ENCODE results near the gene ABCG4.
"Not testable (repeated sequence)": the region's sequence is repeated elsewhere in the genome, so short reads cannot be mapped to it uniquely, and the experiment has no call there.

ABCG4 gene

GRCh38 chr11:119114351-119114750 is 34.5 kb upstream of the ABCG4 start:
- DNase-seq (ENCODE audit: low read depth, low spot score), result no peak

GRCh38 chr11:119115484-119116234 is 33.2 kb upstream of the ABCG4 start:
- peak; percentile 70 for DNase-seq (ENCODE audit: low read depth, low spot score)
- peak overlapping the region; percentile 3; the same call in 1 of the 2 replicates for H3K4me3 ChIP-seq (ENCODE audit: low read length)

More at GRCh38 chr11:119114351-119114750, 34.5 kb upstream of the ABCG4 start:
- H3K4me3 ChIP-seq (ENCODE audit: low read length), result no peak overlapping the region

- no peak for DNase-seq (ENCODE audit: low read depth, low spot score)
- no peak overlapping the region for H3K4me3 ChIP-seq (ENCODE audit: low read length)
Measured at GRCh38 chr11:119116235-119116594, 32.6 kb upstream of the ABCG4 start.

- H3K4me3 ChIP-seq (ENCODE audit: low read length), result no peak overlapping the region
- no peak for DNase-seq (ENCODE audit: low read depth, low spot score)
Measured at GRCh38 chr11:119116601-119117000, 32.3 kb upstream of the ABCG4 start.

GRCh38 chr11:119117004-119117706 is 31.7 kb upstream of the ABCG4 start:
- H3K4me3 ChIP-seq (ENCODE audit: low read length), result no peak overlapping the region
- no peak for DNase-seq (ENCODE audit: low read depth, low spot score)

- no peak overlapping the region for H3K4me3 ChIP-seq (ENCODE audit: low read length)
- DNase-seq (ENCODE audit: low read depth, low spot score), result no peak
Measured at GRCh38 chr11:119118227-119118626, 30.6 kb upstream of the ABCG4 start.

- DNase-seq (ENCODE audit: low read depth, low spot score), result no peak
- no peak overlapping the region for H3K4me3 ChIP-seq (ENCODE audit: low read length)
Measured at GRCh38 chr11:119118946-119119345, 29.9 kb upstream of the ABCG4 start.

- DNase-seq (ENCODE audit: low read depth, low spot score), result no peak
- H3K4me3 ChIP-seq (ENCODE audit: low read length), result peak overlapping the region; percentile 62
Measured at GRCh38 chr11:119120639-119121007, 28.2 kb upstream of the ABCG4 start.

GRCh38 chr11:119121008-119121810 is 27.6 kb upstream of the ABCG4 start, which contains the start of gene HINFP:
Gene HINFP, plus strand, starts transcription at chr11:119121580. Its CDS starts 5,365 bp downstream, at chr11:119126945.
- DNase-seq (ENCODE audit: low read depth, low spot score), result peak; percentile 99

GRCh38 chr11:119121811-119122124 is 27.1 kb upstream of the ABCG4 start:
- DNase-seq (ENCODE audit: low read depth, low spot score), result no peak
- H3K4me3 ChIP-seq (ENCODE audit: low read length), result peak overlapping the region; percentile 98

More at GRCh38 chr11:119121008-119121810, 27.6 kb upstream of the ABCG4 start, which contains the start of gene HINFP:
- H3K4me3 ChIP-seq (ENCODE audit: low read length), result peak within 1 kb of the TSS; percentile 98

- no peak for DNase-seq (ENCODE audit: low read depth, low spot score)
- no peak overlapping the region for H3K4me3 ChIP-seq (ENCODE audit: low read length)
Measured at GRCh38 chr11:119125821-119126220, 23.0 kb upstream of the ABCG4 start.

- no peak for DNase-seq (ENCODE audit: low read depth, low spot score)
- no peak overlapping the region for H3K4me3 ChIP-seq (ENCODE audit: low read length)
Measured at GRCh38 chr11:119126675-119127268, 22.1 kb upstream of the ABCG4 start.

- H3K4me3 ChIP-seq (ENCODE audit: low read length), result no peak overlapping the region
Measured at GRCh38 chr11:119130662-119131061, 18.2 kb upstream of the ABCG4 start.

GRCh38 chr11:119134389-119134978 is 14.4 kb upstream of the ABCG4 start:
- DNase-seq (ENCODE audit: low read depth, low spot score), result no peak
- no peak overlapping the region for H3K4me3 ChIP-seq (ENCODE audit: low read length)

More at GRCh38 chr11:119130662-119131061, 18.2 kb upstream of the ABCG4 start:
- DNase-seq (ENCODE audit: low read depth, low spot score), result no peak

GRCh38 chr11:119139276-119139675 is 9.6 kb upstream of the ABCG4 start:
- not testable (repeated sequence) for H3K4me3 ChIP-seq (ENCODE audit: low read length); DNase-seq (ENCODE audit: low read depth, low spot score)

GRCh38 chr11:119144825-119145486 is 3.9 kb upstream of the ABCG4 start:
- peak; percentile 41 for DNase-seq (ENCODE audit: low read depth, low spot score)
- no peak overlapping the region for H3K4me3 ChIP-seq (ENCODE audit: low read length)

GRCh38 chr11:119145551-119145950 is 3.3 kb upstream of the ABCG4 start:
- DNase-seq (ENCODE audit: low read depth, low spot score), result no peak
- no peak overlapping the region for H3K4me3 ChIP-seq (ENCODE audit: low read length)

- peak; percentile 84 for DNase-seq (ENCODE audit: low read depth, low spot score)
- no peak overlapping the region for H3K4me3 ChIP-seq (ENCODE audit: low read length)
Measured at GRCh38 chr11:119147604-119148333, 1.1 kb upstream of the ABCG4 start.
